Esophagus squamous epithelium (tissue), 4 donors: ENCODE data around the gene DOCK2.

Experiments
- POLR2A ChIP-seq, 4 donors: fragments of 450-650 bp; IDR thresholded peaks; one replicate each; pipeline ENCODE4 v1.6.1; 2017; ENCODE audit warnings: antibody characterized with exemption in 4 of 4, mild to moderate bottlenecking in 4 of 4, moderate library complexity in 3 of 4
- TF ChIP-seq, protein P1 (sequence below), 6 experiments: fragments of 450-650 bp in 4 of 6; fragments of 200-600 bp in 2 of 6; sonication (generic) in 2 of 6; IDR thresholded peaks; one replicate each; pipeline ENCODE4 v1.5.1; 2016 to 2019; ENCODE audit warnings: antibody characterized with exemption in 6 of 6, mild to moderate bottlenecking in 4 of 6, moderate library complexity in 4 of 6

DNA sequence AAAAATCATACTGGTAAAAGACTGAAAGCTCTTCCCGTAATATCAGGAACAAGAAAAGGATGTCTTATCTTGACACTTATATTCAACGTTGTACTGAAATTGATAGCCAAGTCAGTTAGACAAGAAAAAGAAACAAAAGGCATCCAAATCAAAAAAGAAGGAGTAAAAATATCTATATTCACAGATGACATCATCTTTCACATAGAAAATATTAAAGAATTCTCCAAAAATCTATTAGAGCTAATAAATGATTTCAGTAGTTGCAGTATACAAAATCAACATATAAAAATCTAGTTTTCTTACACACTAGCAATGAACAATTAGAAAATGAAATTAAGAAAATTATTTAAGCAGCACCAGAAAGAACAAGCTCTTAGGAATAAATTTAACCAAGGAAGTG, 29.2 kb upstream of the DOCK2 start:
- no peak for TF ChIP-seq POLR2A (IDR thresholded peaks at IDR 0.05)
- TF ChIP-seq, protein P1, sequence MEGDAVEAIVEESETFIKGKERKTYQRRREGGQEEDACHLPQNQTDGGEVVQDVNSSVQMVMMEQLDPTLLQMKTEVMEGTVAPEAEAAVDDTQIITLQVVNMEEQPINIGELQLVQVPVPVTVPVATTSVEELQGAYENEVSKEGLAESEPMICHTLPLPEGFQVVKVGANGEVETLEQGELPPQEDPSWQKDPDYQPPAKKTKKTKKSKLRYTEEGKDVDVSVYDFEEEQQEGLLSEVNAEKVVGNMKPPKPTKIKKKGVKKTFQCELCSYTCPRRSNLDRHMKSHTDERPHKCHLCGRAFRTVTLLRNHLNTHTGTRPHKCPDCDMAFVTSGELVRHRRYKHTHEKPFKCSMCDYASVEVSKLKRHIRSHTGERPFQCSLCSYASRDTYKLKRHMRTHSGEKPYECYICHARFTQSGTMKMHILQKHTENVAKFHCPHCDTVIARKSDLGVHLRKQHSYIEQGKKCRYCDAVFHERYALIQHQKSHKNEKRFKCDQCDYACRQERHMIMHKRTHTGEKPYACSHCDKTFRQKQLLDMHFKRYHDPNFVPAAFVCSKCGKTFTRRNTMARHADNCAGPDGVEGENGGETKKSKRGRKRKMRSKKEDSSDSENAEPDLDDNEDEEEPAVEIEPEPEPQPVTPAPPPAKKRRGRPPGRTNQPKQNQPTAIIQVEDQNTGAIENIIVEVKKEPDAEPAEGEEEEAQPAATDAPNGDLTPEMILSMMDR (IDR thresholded peaks at IDR 0.05), result no peak
